H1 (cell line): ENCODE data around the gene HECTD1. TPM values are rescaled to one million over a fixed set of nuclear protein-coding genes. Genes with fewer than 3 reads are reported as not detected.

Source experiments
- CTCF ChIA-PET: fragments of 300-600 bp; sonication (Branson Sonifier 250); formaldehyde crosslinking; loops from one replicate; lab custom pipeline; 2021; ENCODE audit not compliant: partially characterized antibody; lab: Charles Lee
- POLR2A ChIA-PET: fragments of 300-600 bp; sonication (Branson Sonifier 250); formaldehyde crosslinking; loops from one replicate; lab custom pipeline; 2021; ENCODE audit warnings: inconsistent platforms; ENCODE audit not compliant: partially characterized antibody; lab: Charles Lee
- DNase-seq, 2 experiments: peaks; one replicate each; pipeline versions ENCODE4 v3.0.0 to v3.0.0-alpha.2; 2010 to 2022; ENCODE audit warnings: low spot score in 2 of 2, low read depth in 1 of 2, mixed read lengths in 1 of 2
- FAIRE-seq: peaks from 2 replicates; lab custom pipeline; 2011; peaks lifted over from hg19 to GRCh38; lab: Jason Lieb, UNC
- H2AFZ ChIP-seq: 2 replicates; pipeline ENCODE4 v1.8.1; 2012; ENCODE audit warnings: low read length, inconsistent platforms
- H2AK5ac ChIP-seq: 2 replicates; pipeline ENCODE4 v1.6.1; 2013; ENCODE audit warnings: low read depth, low read length
- H2BK120ac ChIP-seq: replicated peaks from 2 replicates; pipeline ENCODE3; 2013; ENCODE audit warnings: low read depth, low read length, inconsistent platforms
- H2BK12ac ChIP-seq: 2 replicates; pipeline ENCODE4 v1.6.1; 2013; ENCODE audit warnings: low read depth, low read length
- H2BK15ac ChIP-seq: 2 replicates; pipeline ENCODE4 v1.6.1; 2013; ENCODE audit warnings: low read length
- H2BK20ac ChIP-seq: 2 replicates; pipeline ENCODE4 v1.6.1; 2013; ENCODE audit warnings: low read length
- H2BK5ac ChIP-seq: 2 replicates; pipeline ENCODE4 v1.6.1; 2013; ENCODE audit warnings: low read depth, low read length
- H3K14ac ChIP-seq: 2 replicates; pipeline ENCODE4 v1.6.1; 2013; ENCODE audit warnings: inconsistent platforms; ENCODE audit not compliant: insufficient read length
- H3K18ac ChIP-seq: 2 replicates; pipeline ENCODE4 v1.6.1; 2013; ENCODE audit warnings: low read length; ENCODE audit errors: extremely low read depth
- H3K23ac ChIP-seq: 2 replicates; pipeline ENCODE4 v1.6.1; 2013; ENCODE audit warnings: inconsistent platforms; ENCODE audit not compliant: insufficient read length
- H3K23me2 ChIP-seq: 2 replicates; pipeline ENCODE4 v1.6.1; 2013; ENCODE audit warnings: low read depth, low read length
- H3K27ac ChIP-seq: 2 replicates; pipeline ENCODE4 v1.6.1; 2011; ENCODE audit warnings: low read depth, low read length, inconsistent platforms
- H3K27me3 ChIP-seq, 4 experiments: replicated peaks in 1 of 4; 1 replicate in 1 of 4; 2 replicates in 3 of 4; pipeline versions ENCODE4 v1.6.1 to v1.8.1; 2011 to 2013; ENCODE audit warnings: low read length in 3 of 4, mild to moderate bottlenecking in 3 of 4, inconsistent platforms in 2 of 4, mixed read lengths in 2 of 4, moderate library complexity in 1 of 4; ENCODE audit not compliant: control insufficient read depth in 3 of 4, insufficient read depth in 3 of 4; ENCODE audit errors: extremely low read depth in 1 of 4
- H3K36me3 ChIP-seq, 4 experiments: 2 replicates each; pipeline versions ENCODE4 v1.6.1 to v1.8.1; 2011 to 2013; ENCODE audit warnings: mild to moderate bottlenecking in 4 of 4, low read length in 3 of 4, moderate library complexity in 2 of 4, control low read depth in 1 of 4, inconsistent platforms in 1 of 4; ENCODE audit not compliant: insufficient read depth in 4 of 4, control insufficient read depth in 2 of 4
- H3K4ac ChIP-seq: replicated peaks from 2 replicates; pipeline ENCODE3; 2013; ENCODE audit warnings: low read length, low read depth, mixed read lengths, inconsistent platforms; ENCODE audit not compliant: insufficient read length
- H3K4me1 ChIP-seq, 4 experiments: replicated peaks in 1 of 4; 1 replicate in 1 of 4; 2 replicates in 3 of 4; pipeline versions ENCODE4 v1.6.1 to v1.8.1; 2011 to 2013; ENCODE audit warnings: low read length in 3 of 4, inconsistent platforms in 2 of 4, mixed read lengths in 1 of 4; ENCODE audit not compliant: insufficient read depth in 4 of 4, control insufficient read depth in 3 of 4
- H3K4me2 ChIP-seq, 2 experiments: 2 replicates each; pipeline versions ENCODE4 v1.6.1 to v1.8.1; 2011 to 2013; ENCODE audit warnings: low read depth in 2 of 2, low read length in 2 of 2, control low read depth in 1 of 2, inconsistent platforms in 1 of 2, mild to moderate bottlenecking in 1 of 2; ENCODE audit not compliant: insufficient read depth in 1 of 2
- H3K4me3 ChIP-seq, 4 experiments: fragments of 200-600, 300-600 bp in 1 of 4; sonication (generic), shearing (Covaris generic), sonication (Bioruptor Twin) in 1 of 4; 2 replicates each; pipeline versions ENCODE4 v1.5.1 to v1.8.1; 2011 to 2016; ENCODE audit warnings: low read length in 4 of 4, low read depth in 3 of 4, control low read depth in 2 of 4, inconsistent platforms in 2 of 4, mild to moderate bottlenecking in 2 of 4, mixed read lengths in 1 of 4, moderate library complexity in 1 of 4; ENCODE audit not compliant: insufficient read depth in 2 of 4; ENCODE audit errors: extremely low read depth in 1 of 4
- H3K56ac ChIP-seq: replicated peaks from 2 replicates; pipeline ENCODE3; 2013; ENCODE audit warnings: low read depth, mild to moderate bottlenecking, mixed read lengths, low read length, inconsistent platforms; ENCODE audit not compliant: insufficient read length
- H3K79me1 ChIP-seq: 2 replicates; pipeline ENCODE4 v1.6.1; 2013; ENCODE audit warnings: low read depth, low read length, control low read depth
- H3K79me2 ChIP-seq, 2 experiments: 2 replicates each; pipeline versions ENCODE4 v1.6.1 to v1.8.1; 2012 to 2013; ENCODE audit warnings: low read length in 2 of 2, mild to moderate bottlenecking in 2 of 2, inconsistent platforms in 1 of 2; ENCODE audit not compliant: insufficient read depth in 2 of 2, control insufficient read depth in 1 of 2
- H3K9ac ChIP-seq, 4 experiments: replicated peaks in 1 of 4; 1 replicate in 1 of 4; 2 replicates in 3 of 4; pipeline versions ENCODE4 v1.6.1 to v1.8.1; 2011 to 2013; ENCODE audit warnings: low read depth in 3 of 4, low read length in 3 of 4, control low read depth in 2 of 4, mild to moderate bottlenecking in 2 of 4, moderate library complexity in 2 of 4, inconsistent platforms in 1 of 4; ENCODE audit errors: extremely low read depth in 1 of 4
- H3K9me3 ChIP-seq, 2 experiments: 2 replicates each; pipeline versions ENCODE4 v1.6.1 to v1.8.1; 2012 to 2013; ENCODE audit warnings: mild to moderate bottlenecking in 2 of 2, moderate library complexity in 2 of 2, control low read depth in 1 of 2, inconsistent platforms in 1 of 2, low read depth in 1 of 2, low read length in 1 of 2, mixed read lengths in 1 of 2; ENCODE audit not compliant: insufficient read depth in 2 of 2
- H4K20me1 ChIP-seq, 2 experiments: replicated peaks in 1 of 2; 2 replicates each; pipeline versions ENCODE3 to v1.8.1; 2011 to 2013; ENCODE audit warnings: inconsistent platforms in 2 of 2, low read length in 2 of 2, mild to moderate bottlenecking in 1 of 2; ENCODE audit not compliant: insufficient read depth in 2 of 2, control insufficient read depth in 1 of 2
- H4K5ac ChIP-seq: 2 replicates; pipeline ENCODE4 v1.6.1; 2013; ENCODE audit warnings: low read length, low read depth, mixed read lengths, inconsistent platforms; ENCODE audit not compliant: insufficient read length
- H4K8ac ChIP-seq: 2 replicates; pipeline ENCODE4 v1.8.0; 2013; ENCODE audit warnings: mild to moderate bottlenecking, moderate library complexity, low read length, inconsistent platforms; ENCODE audit not compliant: insufficient read depth; ENCODE audit errors: extremely low read depth
- H4K91ac ChIP-seq: replicated peaks from 2 replicates; pipeline ENCODE3; 2013; ENCODE audit warnings: low read length, mixed read lengths, inconsistent platforms; ENCODE audit not compliant: insufficient read length
- EGR1 ChIP-seq: IDR thresholded peaks from 2 replicates; pipeline ENCODE4 v1.6.1; 2011; ENCODE audit warnings: low read depth, low read length, borderline replicate concordance
- HDAC2 ChIP-seq, 2 experiments: fragments of 300-600 bp in 1 of 2; sonication (generic) in 1 of 2; IDR thresholded peaks; 2 replicates each; pipeline ENCODE4 v1.6.1; 2011 to 2012; ENCODE audit warnings: low read depth in 2 of 2, low read length in 2 of 2, mild to moderate bottlenecking in 2 of 2, moderate library complexity in 2 of 2, borderline replicate concordance in 1 of 2, inconsistent platforms in 1 of 2
- SIRT6 ChIP-seq: IDR thresholded peaks from one replicate; pipeline ENCODE4 v1.7.1; 2012; ENCODE audit warnings: low read length, inconsistent platforms
- WGBS, 2 experiments: shearing (Covaris generic) in 1 of 2; methylation state at CpG; one replicate each; pipeline versions ENCODE4 v1.1.6 to v1.1.7; 2013 to 2015; ENCODE audit warnings: low lambda C conversion rate in 2 of 2, mixed read lengths in 2 of 2, inconsistent platforms in 1 of 2, low coverage in 1 of 2, missing lambda C conversion rate in 1 of 2; ENCODE audit not compliant: insufficient replicate concordance in 2 of 2, insufficient coverage in 1 of 2, insufficient read length in 1 of 2; ENCODE audit errors: extremely low coverage in 1 of 2, missing lambda C conversion rate in 1 of 2; 5-methylcytosine and 5-hydroxymethylcytosine counted together
- polyA plus RNA-seq, 7 experiments: library from polyadenylated mRNA; depleted of rRNA in 3 of 7; stranded (reverse) in 5 of 7; unstranded in 2 of 7; fragments of >200 nt in 5 of 7; fragments of 200-250 nt in 2 of 7; gene quantifications; 1 replicate in 5 of 7; 2 replicates in 1 of 7; 4 replicates in 1 of 7; pipeline versions ENCODE4 v1.2.1 to v1.2.3, GENCODE V29; 2011 to 2013; ENCODE audit warnings: missing spikeins in 2 of 7, mixed read lengths in 2 of 7
- total RNA-seq: library from RNA; stranded (reverse); fragmentation: NEBNext Ultra II Directional; extraction: Animal tissue kit (Norgen Biotek cat#: 25700); gene quantifications from 2 replicates; pipeline ENCODE4 v1.2.1, GENCODE V29; 2021

The HECTD1 gene
- total and polyA plus RNA-seq, 2 of the 8 experiments (the other 6 are each of a cell fraction or from before 2014, with no cell fraction given), result 44.7 to 105 TPM

DNA sequence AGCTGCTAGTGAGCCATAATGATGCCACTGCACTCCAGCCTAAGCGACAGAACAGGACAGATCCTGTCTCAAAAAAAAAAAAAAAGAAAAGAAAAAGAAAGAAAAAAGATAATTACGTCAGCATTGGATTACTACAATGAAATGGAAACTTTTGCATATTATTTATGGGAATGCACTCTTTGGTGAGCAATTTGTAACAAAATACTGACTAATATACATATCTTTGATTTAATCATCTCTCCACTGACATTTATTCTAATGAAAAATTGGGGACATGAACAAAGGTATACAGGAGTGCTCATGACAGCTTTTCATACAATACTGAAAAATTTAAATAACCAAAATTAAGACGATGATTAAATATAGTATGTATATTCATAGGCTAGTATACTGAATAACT is 27.9 kb upstream of the HECTD1 start:
- no peak overlapping the region for H4K91ac ChIP-seq
- H3K23me2 ChIP-seq, result no peaks in the 10 kb centered on the region
- H2BK15ac ChIP-seq, result no peak overlapping the region
- no peak overlapping the region for H2AK5ac ChIP-seq
- no peak overlapping the region for H3K14ac ChIP-seq
- H3K27me3 ChIP-seq, result no peaks in the 10 kb centered on the region
- no peak for FAIRE-seq
- no peak overlapping the region for H4K5ac ChIP-seq
- ChIA-PET POLR2A (no interaction called here), CTCF (interaction anchor here (0.6 kb wide), 1 partner anchor 254 kb away, joined by 3 read pairs; no protein-coding TSS in a partner anchor)
- H3K4ac ChIP-seq, result no peak overlapping the region
- H3K9ac ChIP-seq, result no peak overlapping the region
- H3K23ac ChIP-seq, result no peak overlapping the region
- no peak overlapping the region for H2BK20ac ChIP-seq
- no peaks in the 10 kb centered on the region for H3K9me3 ChIP-seq
- no peak overlapping the region for H3K18ac ChIP-seq
- no peaks in the 10 kb centered on the region for H3K36me3 ChIP-seq
- no peak overlapping the region for H3K4me3 ChIP-seq
- no peaks in the 10 kb centered on the region for H3K4me1 ChIP-seq
- H2AFZ ChIP-seq, result no peak overlapping the region
- no peaks in the 10 kb centered on the region for H3K79me2 ChIP-seq
- H2BK5ac ChIP-seq, result no peak overlapping the region
- H2BK12ac ChIP-seq, result no peak overlapping the region
- no peaks in the 10 kb centered on the region for H4K20me1 ChIP-seq
- H3K4me2 ChIP-seq, result no peak overlapping the region
- H2BK120ac ChIP-seq, result no peak overlapping the region
- WGBS, 2 experiments, result 94% methylated on average over 3 of the region's 3 CpGs; no CpG with 5 or more reads in 1 of the 2 experiments
- no peak for DNase-seq
- no peaks in the 10 kb centered on the region for H3K79me1 ChIP-seq
- no peak overlapping the region; the same call in 1 of the 2 replicates for H4K8ac ChIP-seq
- H3K27ac ChIP-seq, result no peak overlapping the region
- H3K56ac ChIP-seq, result no peak overlapping the region
- TF ChIP-seq HDAC2 (IDR thresholded peaks at IDR 0.05; ENCODE audit: borderline replicate concordance in 1 of 2, low read depth in 2 of 2, low read length in 2 of 2), result no peak
- TF ChIP-seq SIRT6, result no peak
- TF ChIP-seq EGR1, result no peak
